ENCODE results near the gene FNDC1.

GRCh38 chr6:159217595-159218275, 48.5 kb downstream of the FNDC1 start:
- TF ChIP-seq CTCF (IDR thresholded peaks at IDR 0.05) (peak in 5 of 6 experiments; percentile 11 to 59 (median 47)), POLR2A (IDR thresholded peaks at IDR 0.05) (no peak)

Measured in thyroid gland (tissue), 4 donors.